NCI-H82 treated with DMSO at 0.1 percent for 48 hours (cell line): ENCODE results near the gene LPAR4.
"Not testable (repeated sequence)": the region's sequence is repeated elsewhere in the genome, so short reads cannot be mapped to it uniquely, and the experiment has no call there.

Source experiments
- DNase-seq: peaks from one replicate; lab custom pipeline; 2025; ENCODE audit not compliant: unreplicated experiment; lab: John Stamatoyannopoulos, UW

The LPAR4 gene, protein sequence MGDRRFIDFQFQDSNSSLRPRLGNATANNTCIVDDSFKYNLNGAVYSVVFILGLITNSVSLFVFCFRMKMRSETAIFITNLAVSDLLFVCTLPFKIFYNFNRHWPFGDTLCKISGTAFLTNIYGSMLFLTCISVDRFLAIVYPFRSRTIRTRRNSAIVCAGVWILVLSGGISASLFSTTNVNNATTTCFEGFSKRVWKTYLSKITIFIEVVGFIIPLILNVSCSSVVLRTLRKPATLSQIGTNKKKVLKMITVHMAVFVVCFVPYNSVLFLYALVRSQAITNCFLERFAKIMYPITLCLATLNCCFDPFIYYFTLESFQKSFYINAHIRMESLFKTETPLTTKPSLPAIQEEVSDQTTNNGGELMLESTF

DNA sequence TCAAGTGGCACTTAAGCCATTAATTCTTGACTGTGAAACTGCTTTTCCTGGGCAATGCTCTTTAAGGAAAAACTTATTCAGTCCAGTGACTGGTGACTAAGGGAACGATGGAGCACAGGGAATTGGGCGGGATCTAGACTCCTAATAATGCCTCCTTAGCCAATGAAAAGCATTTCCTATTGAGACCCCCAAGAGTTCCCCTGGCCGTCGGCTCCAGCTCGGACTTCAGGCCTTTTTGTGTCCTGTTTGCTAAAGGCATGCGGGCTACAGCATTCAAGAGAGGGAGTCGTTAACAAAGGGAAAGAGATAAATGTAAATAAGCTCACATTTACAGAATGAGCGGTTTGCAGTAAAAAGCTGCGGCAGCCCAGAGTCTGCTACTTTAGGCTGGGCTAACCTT is at the start of gene LPAR4:
LPAR4 (plus strand) TSS at position 232 of the 400 bp plus-strand sequence. CDS start 7,150 bp downstream, outside the sequence.
- no peak for DNase-seq

DNA sequence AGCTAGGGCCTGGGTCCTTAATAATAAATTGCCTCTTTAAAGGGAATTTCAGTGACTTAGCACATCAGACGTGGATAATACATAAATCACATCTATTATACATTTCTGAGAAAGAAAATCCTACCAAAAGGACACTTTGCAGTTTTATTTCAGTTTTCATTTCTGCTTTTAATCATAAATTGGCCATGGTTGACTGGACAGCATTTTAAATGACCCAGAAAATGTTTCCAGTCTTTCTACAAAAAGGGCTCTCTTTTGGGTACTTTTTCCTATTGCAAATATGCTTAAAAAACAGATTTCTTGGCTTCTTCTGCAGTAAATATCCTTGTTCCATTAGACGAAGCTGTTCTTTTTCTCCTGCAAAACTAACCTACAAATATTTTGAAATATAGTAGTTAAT is 41.4 kb upstream of the LPAR4 start:
- DNase-seq, result no peak

DNA sequence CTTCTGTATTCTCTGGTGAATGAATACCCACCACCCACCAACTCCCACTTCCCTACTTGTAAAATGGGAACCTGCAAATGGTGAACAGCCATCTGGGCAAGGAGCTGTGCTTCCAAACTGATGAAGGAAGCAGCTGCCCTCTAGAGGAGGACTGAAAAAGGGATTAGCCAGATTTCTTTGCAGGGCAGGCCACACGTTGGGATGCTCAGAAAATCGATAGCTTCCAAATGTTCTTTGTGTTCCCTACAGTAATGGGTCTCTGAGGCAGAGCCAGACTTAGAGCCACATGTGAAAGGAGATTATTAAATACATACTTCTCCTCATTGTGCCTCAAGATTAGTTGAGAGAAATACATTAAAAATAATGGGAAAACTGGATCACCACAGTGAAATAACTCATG is 39.3 kb upstream of the LPAR4 start:
- peak; percentile 11 for DNase-seq

DNA sequence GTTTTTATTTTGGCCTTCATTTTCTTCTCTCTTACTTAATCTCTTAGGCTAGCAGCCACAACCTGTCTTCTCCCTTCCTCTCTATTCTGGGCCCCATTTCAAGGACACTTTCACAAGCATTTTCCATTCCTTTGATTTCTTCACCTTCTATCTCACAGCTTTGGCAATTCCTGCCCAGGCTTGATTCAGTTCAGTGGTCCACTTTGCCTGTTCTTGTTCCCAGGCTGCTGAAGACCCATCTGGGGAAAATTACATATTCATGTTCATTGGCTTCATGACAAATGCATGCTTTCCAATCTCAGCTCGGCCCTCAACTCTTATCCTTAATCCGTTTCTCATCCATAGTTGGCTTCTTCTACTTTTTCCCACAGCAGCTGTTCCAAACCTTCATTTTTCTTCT is 38.7 kb upstream of the LPAR4 start:
- DNase-seq, result no peak

DNA sequence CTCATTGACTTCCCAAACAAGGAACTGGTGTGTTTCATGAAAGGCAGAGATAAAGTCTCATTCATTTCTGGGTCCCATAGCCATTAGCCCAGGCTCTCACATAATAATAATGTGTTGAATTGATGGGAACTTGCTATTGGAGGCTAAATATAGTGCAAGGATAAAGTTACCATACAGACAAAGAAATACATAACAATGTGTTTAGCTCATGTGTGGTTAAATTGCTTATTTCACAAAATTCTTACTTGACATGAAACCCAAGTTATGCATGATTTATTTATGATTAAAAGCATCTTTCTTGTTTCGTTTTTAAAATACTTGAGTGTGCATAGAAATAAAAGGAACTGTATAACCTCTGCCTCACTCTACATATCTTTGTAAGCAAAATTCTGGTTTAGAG is 37.3 kb upstream of the LPAR4 start:
- DNase-seq, result no peak

DNA sequence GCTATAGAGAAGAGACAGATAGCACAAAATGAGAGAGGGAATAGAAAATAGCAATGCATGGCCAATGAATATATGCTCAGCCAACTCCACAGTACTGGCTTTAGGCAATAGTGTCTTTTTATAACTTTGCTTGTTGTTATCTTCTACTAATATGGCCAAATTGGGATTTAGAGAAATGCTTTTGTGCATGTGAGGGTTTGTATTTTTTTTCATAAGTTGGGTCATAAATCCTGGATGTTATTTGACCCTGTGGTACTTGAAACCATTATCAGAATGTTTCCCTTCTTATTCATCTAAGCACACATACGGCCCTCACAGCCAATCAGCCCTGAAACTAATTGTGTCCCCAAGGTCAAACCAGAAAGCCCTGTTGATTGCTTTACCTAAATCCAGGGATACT is 35.2 kb upstream of the LPAR4 start:
- DNase-seq, result no peak

DNA sequence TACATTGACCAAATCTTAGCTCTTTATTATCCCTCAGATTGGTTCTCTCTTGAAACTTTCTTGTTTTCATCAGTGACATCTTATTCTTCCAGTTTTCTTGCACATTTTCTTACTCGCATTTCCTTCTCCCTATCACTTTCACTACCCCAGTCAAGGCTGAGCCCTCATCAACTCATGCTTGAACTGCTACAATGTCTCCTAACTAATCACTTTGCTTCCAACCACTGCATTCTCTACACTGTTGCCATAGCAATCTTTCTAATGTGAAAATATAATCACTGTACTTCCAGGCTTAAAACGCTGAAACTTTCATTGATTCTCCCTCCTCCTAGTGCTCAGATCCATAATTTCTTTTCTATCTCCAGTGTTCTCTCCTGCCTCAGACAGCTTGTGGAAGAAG is 22.2 kb upstream of the LPAR4 start:
- no peak for DNase-seq

DNA sequence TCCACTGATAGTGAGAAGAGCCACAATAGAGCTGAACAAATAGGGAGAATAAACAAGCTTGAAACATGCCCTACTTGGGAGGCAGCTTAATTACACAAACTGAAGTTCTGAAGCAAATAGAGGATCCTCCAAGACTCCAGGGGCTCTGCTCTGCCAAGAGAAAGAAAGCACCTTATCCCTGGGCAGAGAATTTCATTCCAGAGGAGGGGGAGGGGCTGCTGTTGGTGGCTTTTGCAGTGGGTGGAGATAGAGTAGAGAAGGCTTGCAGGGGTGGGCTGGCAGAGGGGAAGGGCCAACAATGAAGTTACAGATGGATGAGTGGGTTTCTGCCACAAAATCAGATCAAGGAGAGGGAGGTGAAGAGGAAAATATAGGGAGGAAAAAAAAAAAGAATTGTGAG is 1.0 kb upstream of the LPAR4 start:
- DNase-seq, result no peak

DNA sequence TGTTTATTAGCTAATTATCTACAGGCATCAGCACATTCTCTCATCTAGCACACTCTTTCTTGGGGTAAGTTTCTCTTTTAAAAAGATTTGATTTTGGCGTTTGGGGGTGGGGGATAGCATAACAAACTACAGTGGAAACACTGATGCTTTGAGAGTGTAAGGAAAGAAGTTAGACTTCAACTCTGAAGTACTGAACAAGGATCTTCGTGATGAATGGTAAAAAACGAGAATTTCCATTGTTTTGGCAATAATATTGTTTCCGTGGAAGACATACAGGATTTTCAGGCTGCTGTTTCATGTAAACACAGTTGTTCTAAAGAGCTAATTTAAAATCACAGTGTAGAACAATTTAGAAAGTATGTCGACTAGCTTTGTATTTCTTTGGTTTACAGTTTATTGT is 451 bp downstream of the LPAR4 start:
- no peak for DNase-seq

DNA sequence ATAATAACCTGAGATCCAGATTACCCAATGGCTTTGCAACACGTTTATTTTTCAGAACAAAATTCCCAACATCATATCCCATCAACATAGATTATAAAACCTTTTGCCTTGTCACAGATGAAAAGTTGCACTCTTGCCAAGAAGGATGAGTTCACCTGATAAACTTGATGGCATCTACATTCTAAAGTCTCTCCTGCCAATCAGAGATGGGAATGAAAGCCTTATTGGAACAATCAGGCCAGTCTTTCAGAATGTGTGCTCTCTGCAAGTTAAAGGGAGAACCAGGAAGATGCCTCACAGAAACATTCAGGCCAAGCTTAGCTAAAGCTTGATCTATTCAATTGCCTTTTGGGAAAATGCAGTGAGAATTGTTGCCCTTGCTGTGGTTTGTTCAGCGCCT is 1.3 kb downstream of the LPAR4 start:
- no peak for DNase-seq

DNA sequence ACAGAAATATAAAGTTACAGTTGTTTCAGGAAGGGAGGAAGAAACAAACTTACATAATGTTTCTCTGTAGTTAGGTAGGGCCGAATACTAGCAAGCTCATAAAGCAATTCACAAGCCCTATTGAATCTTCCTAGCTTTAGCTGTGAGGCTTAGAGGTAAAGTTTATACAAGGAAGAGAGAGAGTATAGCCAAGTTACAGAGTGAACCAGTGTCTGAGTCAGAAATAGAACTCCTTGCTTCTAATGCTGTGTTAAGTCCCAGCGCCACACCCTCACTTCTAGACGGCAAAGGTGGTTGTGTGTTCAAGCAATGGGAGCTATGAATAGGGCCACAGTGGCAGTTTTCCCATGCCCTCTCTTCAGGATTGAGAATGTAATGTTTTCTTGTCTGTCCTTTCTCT is 6.1 kb downstream of the LPAR4 start:
- DNase-seq, result no peak

DNA sequence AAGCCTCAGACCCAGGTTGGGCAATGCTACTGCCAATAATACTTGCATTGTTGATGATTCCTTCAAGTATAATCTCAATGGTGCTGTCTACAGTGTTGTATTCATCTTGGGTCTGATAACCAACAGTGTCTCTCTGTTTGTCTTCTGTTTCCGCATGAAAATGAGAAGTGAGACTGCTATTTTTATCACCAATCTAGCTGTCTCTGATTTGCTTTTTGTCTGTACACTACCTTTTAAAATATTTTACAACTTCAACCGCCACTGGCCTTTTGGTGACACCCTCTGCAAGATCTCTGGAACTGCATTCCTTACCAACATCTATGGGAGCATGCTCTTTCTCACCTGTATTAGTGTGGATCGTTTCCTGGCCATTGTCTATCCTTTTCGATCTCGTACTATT is 7.4 kb downstream of the LPAR4 start:
- DNase-seq, result no peak

DNA sequence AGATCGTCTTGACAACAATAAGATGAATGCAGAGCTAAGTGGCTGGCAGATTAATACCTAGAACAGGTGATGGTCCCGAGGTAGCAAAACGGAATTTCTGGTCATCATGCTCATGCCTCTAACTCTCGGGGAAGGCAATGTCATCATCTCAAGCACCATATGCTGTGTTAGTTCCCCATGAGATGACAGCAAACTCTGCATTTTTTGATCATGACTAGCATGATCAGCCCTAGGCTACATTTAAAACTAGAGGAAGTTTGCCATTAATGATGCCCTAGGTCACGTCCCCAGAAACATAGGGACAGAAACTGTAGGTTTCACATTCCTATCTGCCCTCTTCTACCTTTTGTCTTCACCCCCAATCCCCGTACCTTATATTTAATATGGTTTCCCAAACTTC is 11.6 kb downstream of the LPAR4 start:
- DNase-seq, result no peak

DNA sequence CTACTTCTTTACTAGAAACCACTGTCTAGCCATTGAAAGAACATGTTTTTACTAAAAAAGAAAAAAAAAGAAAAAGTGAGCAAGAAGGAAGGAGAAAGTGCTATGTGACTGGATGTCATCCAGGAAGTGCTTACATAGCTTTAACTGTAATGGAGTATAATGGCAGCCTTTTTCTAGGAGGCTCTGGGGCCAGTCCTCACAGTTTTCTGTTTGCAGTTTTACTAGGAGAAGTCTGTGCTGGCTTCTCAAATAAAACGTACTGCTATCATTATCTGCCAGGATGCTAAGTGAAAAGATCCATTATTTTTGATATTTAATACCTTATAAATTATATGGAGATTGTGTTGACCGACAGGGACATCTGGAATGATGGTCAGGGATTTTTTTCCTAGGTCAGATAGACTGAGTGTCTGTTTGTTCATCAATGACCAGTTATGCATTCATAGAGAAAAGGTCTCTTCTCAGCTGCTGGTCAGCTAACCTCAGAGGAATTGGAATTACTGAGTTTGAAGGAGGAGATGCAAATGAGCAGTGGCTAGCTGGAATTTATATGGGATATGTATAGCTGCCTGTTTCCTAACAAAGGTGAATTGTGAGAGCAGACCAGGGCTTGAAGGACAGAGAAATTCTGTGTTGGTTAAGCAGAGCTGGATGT is 21.7 kb downstream of the LPAR4 start:
- no peak for DNase-seq

DNA sequence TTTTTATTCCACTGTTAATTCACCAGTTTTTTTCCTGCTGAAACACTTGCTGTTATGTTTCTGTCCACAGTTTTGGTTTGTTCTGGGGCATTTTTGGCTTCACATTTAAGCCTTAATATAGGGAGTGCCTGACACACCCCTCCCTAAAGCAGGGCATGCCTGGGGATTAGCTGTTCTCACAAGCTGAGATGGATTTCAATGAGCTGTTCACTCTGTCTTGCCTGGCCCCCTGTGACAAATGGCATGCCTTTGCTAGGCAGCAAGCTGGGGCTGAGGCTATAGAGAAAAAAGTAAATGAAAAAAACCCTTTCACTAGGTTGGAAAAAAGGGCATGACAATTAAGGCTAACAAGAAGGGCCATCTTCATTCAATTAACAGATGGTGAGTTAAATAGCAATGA is 22.4 kb downstream of the LPAR4 start:
- no peak for DNase-seq

DNA sequence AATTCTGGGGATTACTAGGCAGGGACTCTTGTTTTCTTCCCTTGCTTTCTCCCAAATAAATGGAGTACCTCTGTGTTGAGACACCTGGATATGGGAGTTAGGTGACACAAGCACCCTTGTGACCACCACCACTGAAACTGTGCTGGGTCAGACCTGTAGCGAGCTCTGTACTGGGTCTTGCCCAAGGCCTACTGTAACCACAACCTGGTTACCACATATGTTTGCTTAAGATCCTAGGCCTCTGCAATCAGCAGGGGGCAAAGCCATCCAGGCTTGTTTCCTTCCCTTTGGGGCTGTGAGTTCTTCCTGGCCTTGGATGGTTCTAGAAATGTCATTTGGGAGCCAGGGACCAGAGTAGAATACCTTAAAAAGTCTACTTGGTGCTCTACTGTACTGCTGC is 49.4 kb downstream of the LPAR4 start:
- DNase-seq, result no peak

DNA sequence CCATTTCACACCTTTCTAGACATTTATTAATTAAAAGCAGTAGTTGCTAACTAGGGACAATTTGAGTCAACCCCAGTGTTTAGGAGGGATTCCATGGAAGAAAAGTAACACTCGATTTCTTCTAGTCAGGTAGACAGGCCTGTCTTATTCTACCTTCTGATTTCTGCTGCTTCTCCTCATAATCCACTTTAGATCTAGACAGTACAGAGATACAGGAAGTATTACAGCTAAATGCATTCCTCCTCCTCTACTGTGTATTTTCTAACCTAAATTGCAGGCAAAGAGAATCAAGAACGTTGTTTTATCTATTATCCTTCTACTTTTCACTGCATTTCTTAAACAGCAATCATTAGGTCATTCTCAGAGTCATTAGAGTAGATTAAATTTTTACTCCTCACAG is 52.6 kb downstream of the LPAR4 start:
- no peak for DNase-seq

DNA sequence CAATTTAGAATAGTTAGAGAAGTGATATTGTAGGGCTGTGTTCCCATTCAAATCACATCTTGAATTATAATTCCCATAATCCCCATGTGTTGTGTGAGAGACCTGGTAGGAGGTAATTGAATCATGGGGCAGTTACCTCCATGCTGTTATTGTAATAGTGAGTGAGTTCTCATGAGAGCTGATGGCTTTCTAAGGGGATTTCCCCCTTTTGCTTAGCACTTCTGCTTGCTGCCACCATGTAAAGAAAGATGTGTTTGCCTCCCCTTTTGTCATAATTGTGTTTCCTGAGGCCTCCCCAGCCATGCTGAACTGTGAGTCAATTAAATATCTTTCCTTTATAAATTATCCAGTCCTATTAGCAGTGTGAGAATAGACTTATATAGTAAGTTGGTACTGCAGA is 53.2 kb downstream of the LPAR4 start:
- no peak for DNase-seq

DNA sequence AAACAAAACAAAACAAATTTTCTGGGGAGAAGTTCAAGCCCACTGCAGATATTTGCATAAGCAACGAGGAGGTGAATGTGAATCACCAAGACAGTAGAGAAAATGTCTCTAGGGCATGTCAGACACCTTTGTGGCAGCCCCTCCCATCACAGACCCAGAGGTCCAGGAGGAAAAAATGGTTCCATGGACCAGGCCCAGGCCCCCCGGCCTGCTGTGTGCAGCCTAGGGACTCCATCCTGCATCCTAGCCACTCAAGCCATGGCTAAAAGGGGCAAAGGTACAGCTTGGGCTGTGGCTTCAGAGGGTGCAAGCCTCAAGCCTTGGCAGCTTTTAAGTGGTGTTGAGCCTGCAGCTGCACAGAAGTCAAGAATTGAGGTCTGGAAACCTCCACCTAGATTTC is 54.0 kb downstream of the LPAR4 start:
- no peak for DNase-seq

DNA sequence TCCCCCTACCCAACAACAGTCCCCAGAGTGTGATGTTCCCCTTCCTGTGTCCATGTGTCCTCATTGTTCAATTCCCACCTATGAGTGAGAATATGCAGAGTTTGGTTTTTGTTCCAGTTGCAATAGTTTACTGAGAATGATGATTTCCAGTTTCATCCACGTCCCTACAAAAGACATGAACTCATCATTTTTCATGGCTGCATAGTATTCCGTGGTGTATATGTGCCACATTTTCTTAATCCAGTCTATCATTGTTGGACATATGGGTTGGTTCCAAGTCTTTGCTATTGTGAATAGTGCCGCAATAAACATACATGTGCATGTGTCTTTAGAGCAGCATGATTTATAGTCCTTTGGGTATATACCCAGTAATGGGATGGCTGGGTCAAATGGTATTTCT is 55.0 kb downstream of the LPAR4 start:
- not testable (repeated sequence) for DNase-seq
